ENCODE data around the gene HACD3.

DNA sequence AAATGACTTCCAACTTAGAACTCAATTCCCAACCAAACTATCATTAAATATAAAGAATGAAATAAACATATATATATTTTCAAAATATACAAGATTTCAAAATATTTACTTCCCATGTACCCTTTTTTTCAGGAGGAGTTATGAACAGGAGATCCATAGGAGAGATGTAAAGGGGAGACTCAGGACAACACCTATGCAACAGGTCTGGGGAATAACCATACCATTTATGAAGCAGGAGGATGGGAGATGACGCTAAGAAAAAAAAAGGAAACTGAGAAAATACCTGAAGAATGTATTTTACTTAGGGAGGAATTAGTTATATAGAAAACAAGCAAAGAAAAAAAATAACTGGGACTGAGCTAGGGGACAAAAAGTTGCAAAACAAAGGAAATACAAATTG, 56.8 kb downstream of the HACD3 start:
- TF ChIP-seq, protein P1, sequence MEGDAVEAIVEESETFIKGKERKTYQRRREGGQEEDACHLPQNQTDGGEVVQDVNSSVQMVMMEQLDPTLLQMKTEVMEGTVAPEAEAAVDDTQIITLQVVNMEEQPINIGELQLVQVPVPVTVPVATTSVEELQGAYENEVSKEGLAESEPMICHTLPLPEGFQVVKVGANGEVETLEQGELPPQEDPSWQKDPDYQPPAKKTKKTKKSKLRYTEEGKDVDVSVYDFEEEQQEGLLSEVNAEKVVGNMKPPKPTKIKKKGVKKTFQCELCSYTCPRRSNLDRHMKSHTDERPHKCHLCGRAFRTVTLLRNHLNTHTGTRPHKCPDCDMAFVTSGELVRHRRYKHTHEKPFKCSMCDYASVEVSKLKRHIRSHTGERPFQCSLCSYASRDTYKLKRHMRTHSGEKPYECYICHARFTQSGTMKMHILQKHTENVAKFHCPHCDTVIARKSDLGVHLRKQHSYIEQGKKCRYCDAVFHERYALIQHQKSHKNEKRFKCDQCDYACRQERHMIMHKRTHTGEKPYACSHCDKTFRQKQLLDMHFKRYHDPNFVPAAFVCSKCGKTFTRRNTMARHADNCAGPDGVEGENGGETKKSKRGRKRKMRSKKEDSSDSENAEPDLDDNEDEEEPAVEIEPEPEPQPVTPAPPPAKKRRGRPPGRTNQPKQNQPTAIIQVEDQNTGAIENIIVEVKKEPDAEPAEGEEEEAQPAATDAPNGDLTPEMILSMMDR (IDR thresholded peaks at IDR 0.05), result no peak
- TF ChIP-seq POLR2A (IDR thresholded peaks at IDR 0.05), result no peak
